GM12891 (cell line): Measurements from ENCODE around the gene RMRP.

ENCODE experiments used
- DNase-seq: peaks from one replicate; pipeline ENCODE4 v3.0.0; 2011; ENCODE audit warnings: low spot score; ENCODE audit not compliant: insufficient read length
- FAIRE-seq: peaks from 2 replicates; lab custom pipeline; 2011; peaks lifted over from hg19 to GRCh38; lab: Jason Lieb, UNC
- PAX5 ChIP-seq: IDR thresholded peaks from 2 replicates; pipeline ENCODE4 v1.6.1; 2011; ENCODE audit warnings: low read length, moderate library complexity, mild to moderate bottlenecking; ENCODE audit not compliant: insufficient read depth, severe bottlenecking
- POLR2A ChIP-seq: IDR thresholded peaks from 2 replicates; pipeline ENCODE4 v1.6.1; 2011; ENCODE audit warnings: low read depth, low read length, control low read depth
- POLR2AphosphoS5 ChIP-seq: IDR thresholded peaks from 2 replicates; pipeline ENCODE4 v1.6.1; 2011; ENCODE audit warnings: low read depth, low read length, control low read depth
- POU2F2 ChIP-seq: IDR thresholded peaks from 2 replicates; pipeline ENCODE4 v1.6.1; 2011; ENCODE audit warnings: low read depth, mild to moderate bottlenecking, control low read depth, low read length, moderate library complexity
- SPI1 ChIP-seq: IDR thresholded peaks from 2 replicates; pipeline ENCODE4 v1.6.1; 2011; ENCODE audit warnings: low read depth, low read length, control low read depth
- TAF1 ChIP-seq: IDR thresholded peaks from 2 replicates; pipeline ENCODE4 v1.6.1; 2011; ENCODE audit warnings: low read depth, low read length, control low read depth

The RMRP gene

GRCh38 chr9:35629597-35629996 is 28.2 kb downstream of the RMRP start:
- TF ChIP-seq POLR2A (no peak), SPI1 (no peak), TAF1 (no peak), POLR2AphosphoS5 (no peak), POU2F2 (no peak), PAX5 (no peak)
- DNase-seq (no peak), FAIRE-seq (peak; percentile 68)

- DNase-seq (no peak), FAIRE-seq (no peak)
- TF ChIP-seq SPI1, result no peak
- TF ChIP-seq POLR2AphosphoS5, result no peak
- no peak for TF ChIP-seq POU2F2
- no peak for TF ChIP-seq PAX5
- no peak for TF ChIP-seq POLR2A
- TF ChIP-seq TAF1, result no peak
Observed at GRCh38 chr9:35628389-35628991, 29.3 kb downstream of the RMRP start.

- DNase-seq, result no peak
Observed at GRCh38 chr9:35627575-35627974, 30.2 kb downstream of the RMRP start.

GRCh38 chr9:35619800-35620158 is 38.0 kb downstream of the RMRP start:
- DNase-seq (no peak), FAIRE-seq (no peak)
- TF ChIP-seq POU2F2 (no peak), TAF1 (no peak), POLR2AphosphoS5 (no peak), SPI1 (no peak), POLR2A (no peak), PAX5 (no peak)

More at GRCh38 chr9:35627575-35627974, 30.2 kb downstream of the RMRP start:
- TF ChIP-seq PAX5, result no peak
- TF ChIP-seq POLR2A, result no peak
- TF ChIP-seq POLR2AphosphoS5, result no peak
- no peak for TF ChIP-seq TAF1
- TF ChIP-seq SPI1, result no peak
- no peak for TF ChIP-seq POU2F2
- peak; percentile 66 for FAIRE-seq

- peak; percentile 97 for FAIRE-seq
- peak; percentile 25; the same call in 1 of the 2 replicates for TF ChIP-seq POLR2AphosphoS5
- TF ChIP-seq SPI1, result peak; percentile 72
- peak; percentile 86 for TF ChIP-seq POU2F2
- TF ChIP-seq POLR2A, result no peak
- no peak for TF ChIP-seq PAX5
- TF ChIP-seq TAF1, result 0 out of 2 replicates have a peak, but pooled peaks have one; percentile 20
- DNase-seq, result no peak
Observed at GRCh38 chr9:35618854-35619799, 38.7 kb downstream of the RMRP start.

GRCh38 chr9:35618325-35618727 is 39.5 kb downstream of the RMRP start, which contains the start of gene CD72:
Gene CD72 (minus strand): TSS chr9:35618413. CDS start chr9:35618303, 110 bp downstream.
- FAIRE-seq, result peak; percentile 92
- TF ChIP-seq POU2F2 (no peak), POLR2A (no peak), PAX5 (no peak), SPI1 (peak; percentile 51), POLR2AphosphoS5 (0 out of 2 replicates have a peak, but pooled peaks have one; percentile 42)
- DNase-seq, result no peak

- FAIRE-seq, result peak; percentile 31
- TF ChIP-seq POU2F2, result no peak
- TF ChIP-seq POLR2AphosphoS5, result no peak
- no peak for TF ChIP-seq PAX5
- TF ChIP-seq TAF1, result no peak
- TF ChIP-seq SPI1, result no peak
- no peak for TF ChIP-seq POLR2A
- DNase-seq, result no peak
Observed at GRCh38 chr9:35617548-35617947, 40.3 kb downstream of the RMRP start.

GRCh38 chr9:35616681-35617459 is 40.9 kb downstream of the RMRP start:
- no peak for TF ChIP-seq POU2F2
- peak; percentile 31; the same call in 1 of the 2 replicates for TF ChIP-seq TAF1
- TF ChIP-seq POLR2A, result peak; percentile 61
- no peak for TF ChIP-seq PAX5
- TF ChIP-seq POLR2AphosphoS5, result peak; percentile 64; the same call in 1 of the 2 replicates

More at GRCh38 chr9:35616681-35617459, 40.9 kb downstream of the RMRP start:
- FAIRE-seq, result peak; percentile 94
- peak; percentile 58 for DNase-seq
